ENCODE data around the gene AGK. TPM values are rescaled to one million over a fixed set of nuclear protein-coding genes. Genes with fewer than 3 reads are reported as not detected.
A peak's percentile ranks its signal among the peaks of the same experiment; 100 is the strongest.
"Not testable (repeated sequence)": the region's sequence is repeated elsewhere in the genome, so short reads cannot be mapped to it uniquely, and the experiment has no call there.

Gene AGK
- total RNA-seq, 1 donor: 28.7 TPM

GRCh38 chr7:141679014-141679413, 127.8 kb downstream of the AGK start:
- no peak overlapping the region for H3K4me3 ChIP-seq (ENCODE audit: low read depth, low read length)
- TF ChIP-seq, protein P1, sequence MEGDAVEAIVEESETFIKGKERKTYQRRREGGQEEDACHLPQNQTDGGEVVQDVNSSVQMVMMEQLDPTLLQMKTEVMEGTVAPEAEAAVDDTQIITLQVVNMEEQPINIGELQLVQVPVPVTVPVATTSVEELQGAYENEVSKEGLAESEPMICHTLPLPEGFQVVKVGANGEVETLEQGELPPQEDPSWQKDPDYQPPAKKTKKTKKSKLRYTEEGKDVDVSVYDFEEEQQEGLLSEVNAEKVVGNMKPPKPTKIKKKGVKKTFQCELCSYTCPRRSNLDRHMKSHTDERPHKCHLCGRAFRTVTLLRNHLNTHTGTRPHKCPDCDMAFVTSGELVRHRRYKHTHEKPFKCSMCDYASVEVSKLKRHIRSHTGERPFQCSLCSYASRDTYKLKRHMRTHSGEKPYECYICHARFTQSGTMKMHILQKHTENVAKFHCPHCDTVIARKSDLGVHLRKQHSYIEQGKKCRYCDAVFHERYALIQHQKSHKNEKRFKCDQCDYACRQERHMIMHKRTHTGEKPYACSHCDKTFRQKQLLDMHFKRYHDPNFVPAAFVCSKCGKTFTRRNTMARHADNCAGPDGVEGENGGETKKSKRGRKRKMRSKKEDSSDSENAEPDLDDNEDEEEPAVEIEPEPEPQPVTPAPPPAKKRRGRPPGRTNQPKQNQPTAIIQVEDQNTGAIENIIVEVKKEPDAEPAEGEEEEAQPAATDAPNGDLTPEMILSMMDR (IDR thresholded peaks at IDR 0.05; ENCODE audit: insufficient read depth, low read length): no peak
- no peak for DNase-seq (ENCODE audit: low read depth)

- no peak for DNase-seq (ENCODE audit: low read depth)
- TF ChIP-seq, protein P1 (IDR thresholded peaks at IDR 0.05; ENCODE audit: insufficient read depth, low read length): no peak
- no peak overlapping the region for H3K4me3 ChIP-seq (ENCODE audit: low read depth, low read length)
Measured at GRCh38 chr7:141685285-141686023, 134.2 kb downstream of the AGK start.

DNA sequence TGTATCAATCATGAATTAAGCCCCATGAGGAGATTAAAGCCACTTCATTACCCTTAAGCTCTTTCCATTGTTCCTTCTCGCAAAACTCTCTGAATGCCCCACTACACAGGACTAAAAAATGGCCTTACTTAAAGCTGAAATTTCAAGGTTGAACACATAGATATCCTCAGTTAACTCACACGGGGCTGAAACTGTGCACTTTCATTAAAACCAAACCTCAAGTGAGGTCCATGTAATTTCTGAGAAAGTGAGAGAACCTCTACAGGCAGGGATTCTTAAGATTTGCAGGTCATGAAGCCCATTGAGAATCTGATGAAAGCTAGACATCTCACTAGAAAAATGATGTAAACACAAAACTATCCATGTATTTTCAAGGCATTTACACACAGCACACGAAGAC, 134.9 kb downstream of the AGK start:
- TF ChIP-seq, protein P1 (IDR thresholded peaks at IDR 0.05; ENCODE audit: insufficient read depth, low read length): no peak
- no peak for DNase-seq (ENCODE audit: low read depth)
- no peak overlapping the region for H3K4me3 ChIP-seq (ENCODE audit: low read depth, low read length)

- DNase-seq (ENCODE audit: low read depth): peak; percentile 28
- no peak overlapping the region for H3K4me3 ChIP-seq (ENCODE audit: low read depth, low read length)
- TF ChIP-seq, protein P1 (IDR thresholded peaks at IDR 0.05; ENCODE audit: insufficient read depth, low read length): no peak
Measured at GRCh38 chr7:141686670-141687069, 135.5 kb downstream of the AGK start.

GRCh38 chr7:141688043-141688442, 136.8 kb downstream of the AGK start:
- H3K4me3 ChIP-seq (ENCODE audit: low read depth, low read length): no peak overlapping the region
- no peak for DNase-seq (ENCODE audit: low read depth)
- TF ChIP-seq, protein P1 (IDR thresholded peaks at IDR 0.05; ENCODE audit: insufficient read depth, low read length): no peak

DNA sequence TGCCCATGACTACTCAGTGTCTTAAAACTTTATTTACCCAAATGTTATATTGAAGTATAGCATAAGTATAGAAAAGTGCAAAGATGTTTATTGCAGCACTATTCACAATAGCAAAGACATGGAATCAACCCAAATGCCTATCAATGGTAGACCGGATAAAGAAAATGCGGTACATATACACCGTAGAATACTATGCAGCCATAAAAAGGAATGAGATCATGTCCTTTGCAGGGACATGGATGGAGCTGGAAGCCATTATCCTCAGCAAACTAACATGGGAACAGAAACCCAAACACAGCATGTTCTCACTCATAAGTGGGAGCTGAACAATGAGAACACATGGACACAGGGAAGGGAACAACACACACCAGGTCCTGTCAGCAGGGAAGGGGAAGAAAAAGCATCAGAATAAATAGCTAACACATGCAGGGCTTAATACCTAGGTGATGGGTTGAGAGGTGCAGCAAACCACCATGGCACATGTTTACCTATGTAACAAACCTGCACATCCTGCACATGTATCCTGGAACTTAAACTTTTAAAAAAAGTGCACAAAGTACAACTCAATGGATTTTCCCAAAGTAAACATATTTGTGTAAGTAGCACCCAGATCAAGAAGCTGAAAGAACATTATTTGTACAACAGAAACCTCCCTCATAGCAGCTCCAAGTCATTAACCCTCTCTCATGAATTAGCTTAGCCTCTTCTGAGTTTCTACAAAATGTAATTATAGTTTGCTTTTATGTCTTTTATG, 138.0 kb downstream of the AGK start:
- DNase-seq (ENCODE audit: low read depth); H3K4me3 ChIP-seq (ENCODE audit: low read depth, low read length): not testable (repeated sequence)

DNA sequence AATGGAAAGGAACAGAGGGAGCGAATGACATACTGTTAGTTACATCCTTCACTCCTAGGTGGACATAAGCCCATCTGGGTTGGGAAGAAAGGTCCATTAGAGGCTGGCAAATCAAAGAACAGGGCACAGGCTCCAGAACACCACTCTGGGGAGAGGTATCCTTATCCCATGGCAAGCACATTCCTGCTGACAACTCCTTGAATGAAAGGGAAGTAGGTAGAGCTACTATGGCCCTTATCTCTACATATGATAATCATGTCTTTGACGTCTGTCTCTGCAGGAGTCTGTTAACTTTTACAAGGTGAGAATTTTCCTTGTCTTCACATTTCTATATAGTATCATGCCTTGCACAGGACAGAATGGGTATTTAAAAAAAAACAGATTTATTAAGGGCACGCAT, 140.3 kb downstream of the AGK start:
- TF ChIP-seq, protein P1 (IDR thresholded peaks at IDR 0.05; ENCODE audit: insufficient read depth, low read length): no peak
- DNase-seq (ENCODE audit: low read depth): no peak
- H3K4me3 ChIP-seq (ENCODE audit: low read depth, low read length): no peak overlapping the region

All from fibroblast of the aortic adventitia (primary cell).